Iris pigment epithelial cell (primary cell): ENCODE data around the gene PDGFA.
A peak's percentile ranks its signal among the peaks of the same experiment; 100 is the strongest.

Experiments
- DNase-seq: peaks from one replicate; pipeline ENCODE4 v3.0.0-alpha.2; 2011; ENCODE audit warnings: low read depth

Gene PDGFA

GRCh38 chr7:519484-520390, at the start of gene PDGFA:
TSS of gene PDGFA (minus strand) at chr7:519846. CDS start at chr7:519001, 845 bp downstream.
- peak; percentile 73 for DNase-seq

GRCh38 chr7:568031-568951, 48.6 kb upstream of the PDGFA start:
- DNase-seq = peak; percentile 40

GRCh38 chr7:567305-567883, 47.7 kb upstream of the PDGFA start:
- no peak for DNase-seq

- DNase-seq = no peak
These were observed 46.5 kb upstream of the PDGFA start for GRCh38 chr7:566100-566499.

GRCh38 chr7:564176-564865, 44.7 kb upstream of the PDGFA start:
- DNase-seq = no peak

- no peak for DNase-seq
These were observed 44.1 kb upstream of the PDGFA start for GRCh38 chr7:563629-564170.

- DNase-seq = no peak
These were observed 43.4 kb upstream of the PDGFA start for GRCh38 chr7:562789-563628.

- DNase-seq = no peak
These were observed 42.7 kb upstream of the PDGFA start for GRCh38 chr7:562374-562675.

- no peak for DNase-seq
These were observed 42.2 kb upstream of the PDGFA start for GRCh38 chr7:561631-562373.

- DNase-seq = no peak
These were observed 41.5 kb upstream of the PDGFA start for GRCh38 chr7:560966-561630.

- no peak for DNase-seq
These were observed 39.7 kb upstream of the PDGFA start for GRCh38 chr7:559396-559705.

GRCh38 chr7:557558-557881, 37.9 kb upstream of the PDGFA start:
- no peak for DNase-seq

- no peak for DNase-seq
These were observed 37.4 kb upstream of the PDGFA start for GRCh38 chr7:556837-557557.

GRCh38 chr7:556291-556826, 36.7 kb upstream of the PDGFA start:
- DNase-seq = no peak

GRCh38 chr7:555551-556160, 36.0 kb upstream of the PDGFA start:
- DNase-seq = no peak

- DNase-seq = no peak
These were observed 34.0 kb upstream of the PDGFA start for GRCh38 chr7:553636-554111.

GRCh38 chr7:552868-553635, 33.4 kb upstream of the PDGFA start:
- DNase-seq = no peak
